AG10803 (cell line): Measurements from ENCODE around the gene PRKCE.

ENCODE experiments used
- DNase-seq: peaks from one replicate; pipeline ENCODE4 v3.0.0; 2010; ENCODE audit warnings: low read depth
- H3K4me3 ChIP-seq: 2 replicates; pipeline ENCODE4 v1.5.1; 2011; ENCODE audit warnings: mild to moderate bottlenecking, low read length, control low read depth
- TF ChIP-seq, protein P1 (sequence below): conservative IDR thresholded peaks from 2 replicates; pipeline ENCODE4 v1.5.1; 2011; ENCODE audit warnings: mild to moderate bottlenecking, low read length, control low read depth, inconsistent platforms

PRKCE gene

DNA sequence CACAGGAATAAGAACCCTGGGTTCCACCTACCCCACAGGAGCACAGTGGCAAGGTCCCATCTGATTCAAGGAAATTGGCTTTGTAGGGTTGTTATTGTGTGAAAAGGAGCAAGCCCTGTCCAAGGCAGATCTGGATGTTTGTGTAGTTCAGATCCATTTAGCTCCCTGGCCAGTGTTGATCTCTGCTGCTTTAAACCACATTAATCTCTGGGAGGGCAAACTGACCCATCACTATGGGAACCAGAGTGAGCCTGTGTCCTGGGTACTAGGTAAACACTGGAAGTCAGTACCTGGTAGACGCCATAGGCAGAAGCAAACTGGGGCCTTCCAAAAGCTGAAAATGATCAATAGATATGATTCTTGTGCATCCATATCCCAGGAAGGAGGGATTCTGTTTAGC is 374.2 kb downstream of the PRKCE start:
- H3K4me3 ChIP-seq = no peak overlapping the region
- no peak for DNase-seq
- TF ChIP-seq, protein P1, sequence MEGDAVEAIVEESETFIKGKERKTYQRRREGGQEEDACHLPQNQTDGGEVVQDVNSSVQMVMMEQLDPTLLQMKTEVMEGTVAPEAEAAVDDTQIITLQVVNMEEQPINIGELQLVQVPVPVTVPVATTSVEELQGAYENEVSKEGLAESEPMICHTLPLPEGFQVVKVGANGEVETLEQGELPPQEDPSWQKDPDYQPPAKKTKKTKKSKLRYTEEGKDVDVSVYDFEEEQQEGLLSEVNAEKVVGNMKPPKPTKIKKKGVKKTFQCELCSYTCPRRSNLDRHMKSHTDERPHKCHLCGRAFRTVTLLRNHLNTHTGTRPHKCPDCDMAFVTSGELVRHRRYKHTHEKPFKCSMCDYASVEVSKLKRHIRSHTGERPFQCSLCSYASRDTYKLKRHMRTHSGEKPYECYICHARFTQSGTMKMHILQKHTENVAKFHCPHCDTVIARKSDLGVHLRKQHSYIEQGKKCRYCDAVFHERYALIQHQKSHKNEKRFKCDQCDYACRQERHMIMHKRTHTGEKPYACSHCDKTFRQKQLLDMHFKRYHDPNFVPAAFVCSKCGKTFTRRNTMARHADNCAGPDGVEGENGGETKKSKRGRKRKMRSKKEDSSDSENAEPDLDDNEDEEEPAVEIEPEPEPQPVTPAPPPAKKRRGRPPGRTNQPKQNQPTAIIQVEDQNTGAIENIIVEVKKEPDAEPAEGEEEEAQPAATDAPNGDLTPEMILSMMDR = no peak

GRCh38 chr2:46026431-46026830 is 375.0 kb downstream of the PRKCE start:
- no peak overlapping the region for H3K4me3 ChIP-seq
- TF ChIP-seq, protein P1 = no peak
- no peak for DNase-seq

- TF ChIP-seq, protein P1 = no peak
- H3K4me3 ChIP-seq = no peak overlapping the region
- DNase-seq = peak; percentile 26
These were observed 377.9 kb downstream of the PRKCE start for GRCh38 chr2:46029332-46029811.

DNA sequence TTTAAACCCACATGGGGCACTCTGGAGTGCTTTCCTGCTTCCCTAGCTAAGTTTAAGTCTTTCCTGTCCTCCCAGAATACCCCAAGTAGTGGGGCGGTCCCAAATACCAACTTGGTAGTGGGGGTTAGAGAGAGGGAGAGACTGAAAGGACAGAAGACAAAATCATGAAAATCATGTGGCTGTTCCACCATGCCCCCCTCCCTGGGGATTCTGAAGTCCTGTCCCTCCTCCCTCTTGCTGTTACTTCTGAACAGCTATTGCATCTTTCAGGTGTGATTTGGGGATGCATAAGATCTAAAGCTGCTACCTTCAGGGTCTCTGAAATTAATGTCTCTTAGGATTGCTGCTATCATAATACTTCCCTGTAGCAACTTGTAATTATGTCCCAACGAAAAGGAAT is 378.9 kb downstream of the PRKCE start:
- TF ChIP-seq, protein P1 = no peak
- no peak overlapping the region for H3K4me3 ChIP-seq
- DNase-seq = no peak

DNA sequence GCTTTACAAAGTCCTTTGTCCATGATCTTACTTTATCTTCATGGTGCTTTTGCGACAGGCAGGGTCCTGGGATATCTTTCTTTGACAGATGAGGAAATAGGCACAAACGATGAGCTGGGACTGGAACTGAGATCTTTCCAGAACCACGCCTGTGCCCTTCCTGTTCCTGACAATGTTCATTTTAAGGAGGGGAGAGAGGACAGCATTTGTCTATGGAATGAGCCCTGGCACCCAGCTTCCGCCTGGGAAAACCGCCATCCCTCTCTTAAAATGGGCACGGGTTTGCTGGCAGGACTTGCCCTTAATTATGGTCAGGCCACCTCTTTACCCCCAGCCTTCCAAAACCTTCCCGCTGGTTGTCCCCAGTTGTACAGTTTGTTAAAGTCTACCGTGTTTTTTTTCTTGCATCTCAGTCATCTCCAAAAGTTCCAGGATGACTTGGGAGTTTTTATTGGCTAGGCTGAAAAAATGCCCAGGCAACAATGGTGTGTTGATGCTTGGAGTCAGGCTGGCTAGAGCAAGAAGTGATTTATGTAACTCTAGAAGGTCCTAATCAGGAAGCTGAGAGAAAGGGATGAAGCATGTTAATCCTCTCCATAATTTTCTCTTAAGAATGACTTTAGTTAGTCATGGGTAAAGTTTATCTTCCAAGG is 380.8 kb downstream of the PRKCE start:
- no peak overlapping the region for H3K4me3 ChIP-seq
- DNase-seq = peak; percentile 47
- TF ChIP-seq, protein P1 = no peak

GRCh38 chr2:46032996-46033395 is 381.5 kb downstream of the PRKCE start:
- no peak overlapping the region for H3K4me3 ChIP-seq
- TF ChIP-seq, protein P1 = no peak
- no peak for DNase-seq

DNA sequence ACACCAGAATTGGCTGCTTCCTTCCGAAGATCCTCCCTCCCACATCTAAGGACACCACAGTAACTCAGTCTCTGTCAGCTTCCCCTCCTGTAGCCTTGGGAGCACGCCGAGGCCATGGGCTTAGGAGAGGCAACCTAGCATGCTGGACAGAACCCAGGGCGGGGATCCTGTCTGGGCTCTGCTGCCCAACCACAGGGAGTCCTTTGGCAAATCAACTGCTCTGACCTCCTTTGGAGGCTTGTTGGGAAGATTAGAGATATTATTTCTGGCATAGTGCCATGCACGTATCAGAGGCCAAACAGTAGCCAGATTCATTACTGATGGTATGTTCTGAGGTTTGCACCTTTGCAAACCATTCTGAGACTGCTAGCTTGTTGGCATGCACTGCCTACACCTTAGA is 383.1 kb downstream of the PRKCE start:
- TF ChIP-seq, protein P1 = no peak
- no peak overlapping the region for H3K4me3 ChIP-seq
- DNase-seq = no peak
